Transverse colon (tissue), 4 donors: ENCODE results near the gene BRICD5.

Source experiments
- CTCF ChIP-seq, 5 experiments: fragments of 200-600 bp in 3 of 5; fragments of 450-650 bp in 2 of 5; sonication (generic) in 3 of 5; IDR thresholded peaks; 1 replicate in 2 of 5; 2 replicates in 3 of 5; pipeline ENCODE4 v1.5.1; 2016 to 2017; ENCODE audit warnings: antibody characterized with exemption in 5 of 5, inconsistent platforms in 3 of 5, mild to moderate bottlenecking in 2 of 5, moderate library complexity in 1 of 5
- EP300 ChIP-seq: sonication (generic); formaldehyde crosslinking; IDR thresholded peaks from one replicate; pipeline ENCODE4 v1.6.1; 2017; ENCODE audit warnings: antibody characterized with exemption, low read depth
- POLR2A ChIP-seq: fragments of 450-650 bp; IDR thresholded peaks from one replicate; pipeline ENCODE4 v1.6.1; 2016; ENCODE audit warnings: antibody characterized with exemption, mild to moderate bottlenecking, moderate library complexity
- POLR2AphosphoS5 ChIP-seq, 3 donors: sonication (generic); formaldehyde crosslinking; IDR thresholded peaks; one replicate each; pipeline ENCODE4 v1.6.1; 2016; ENCODE audit warnings: antibody characterized with exemption in 3 of 3

- TF ChIP-seq CTCF (IDR thresholded peaks at IDR 0.05) (no peak), POLR2A (no peak), EP300 (no peak), POLR2AphosphoS5 (IDR thresholded peaks at IDR 0.05) (no peak)
These were observed 36.7 kb downstream of the BRICD5 start for GRCh38 chr16:2173916-2174315.
